Measurements from ENCODE around the gene AFAP1. TPM values are rescaled to one million over a fixed set of nuclear protein-coding genes. Genes with fewer than 3 reads are reported as not detected.

Gene AFAP1
- total and polyA plus RNA-seq, 2 donors (not counting 3 experiments of a cell fraction or from before 2014, with no cell fraction given) = 32.3 to 103 TPM

DNA sequence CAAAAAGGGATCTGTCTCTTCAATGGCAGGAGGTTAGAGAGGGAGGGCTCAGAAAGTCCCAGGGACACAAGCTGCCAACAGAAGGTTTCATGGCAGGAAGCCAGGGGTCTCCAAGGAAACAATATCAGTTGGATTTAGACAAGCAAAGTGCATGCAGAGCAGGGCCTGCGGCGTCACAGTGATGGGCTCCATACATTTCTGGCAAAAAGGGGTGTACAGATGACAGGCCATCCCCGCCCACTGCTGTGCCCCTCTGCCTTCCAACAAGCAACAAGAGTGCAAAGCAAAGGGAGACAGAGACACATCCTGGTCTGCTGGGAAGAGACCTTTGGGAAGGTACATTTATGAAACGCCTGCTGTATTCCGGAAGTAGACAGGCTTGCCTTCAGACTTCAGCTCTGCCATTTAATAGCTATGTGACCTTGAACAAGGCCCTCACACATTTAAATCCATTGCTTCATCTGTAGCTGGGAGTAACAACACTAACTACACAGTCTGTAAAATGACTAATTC, 121.2 kb downstream of the AFAP1 start:
- H3K4me3 ChIP-seq (replicated peaks in 1 of 3; ENCODE audit: insufficient read depth in 1 of 3, low read depth in 1 of 3, low read length in 3 of 3) = no peak overlapping the region
- peaks cover 17% of the 10 kb centered on the region for H3K4me1 ChIP-seq (ENCODE audit: control insufficient read depth, extremely low read depth, insufficient read depth, low read length)
- ChIA-PET CTCF (interaction anchor here (2.5 to 7.2 kb wide), 2 partner anchors 14 to 26 kb away, joined by 6 to 33 read pairs; no protein-coding TSS in a partner anchor), POLR2A (no interaction called here)
- no peak overlapping the region for H2AFZ ChIP-seq (ENCODE audit: low read depth, low read length)
- DNase-seq (ENCODE audit: low read depth, low spot score) (no peak), FAIRE-seq (no peak)
- no peaks in the 10 kb centered on the region for H3K9me3 ChIP-seq (replicated peaks; ENCODE audit: control insufficient read depth, insufficient read depth, low read length)
- no peak overlapping the region for H3K9ac ChIP-seq (replicated peaks; ENCODE audit: extremely low read depth, insufficient read depth, low read length)
- BruUV-seq (replicated peaks) = no TSS peak
- dilution Hi-C loops (cut with MboI; ENCODE audit: extremely low pct_ligation_motif_present, low sequenced_read_pairs) = no loop called here
- peaks cover 37% of the 10 kb centered on the region for H3K79me2 ChIP-seq (ENCODE audit: control insufficient read depth, insufficient read depth, low read length)
- no peak overlapping the region for H3K4me2 ChIP-seq (ENCODE audit: insufficient read depth, low read length)
- intact Hi-C loops (cut with micrococcal nuclease) = no loop called here
- no peak overlapping the region for H3K27ac ChIP-seq (ENCODE audit: insufficient read depth, low read depth, low read length)
- no peaks in the 10 kb centered on the region for H4K20me1 ChIP-seq (replicated peaks; ENCODE audit: control insufficient read depth, extremely low read depth, insufficient read depth, low read length)
- H3K36me3 ChIP-seq (ENCODE audit: control insufficient read depth in 2 of 2, extremely low read depth in 1 of 2, insufficient read depth in 2 of 2, low read length in 2 of 2) = peaks cover 32 to 37% of the 10 kb centered on the region in 2 experiments
- H3K9me1 ChIP-seq (replicated peaks; ENCODE audit: control insufficient read depth, extremely low read depth, insufficient read depth, low read length) = no peaks in the 10 kb centered on the region
- H3K27me3 ChIP-seq (ENCODE audit: control insufficient read depth in 2 of 2, insufficient read depth in 2 of 2, low read length in 2 of 2) = no peaks in the 10 kb centered on the region
- no peak for TF ChIP-seq POLR2AphosphoS5 (IDR thresholded peaks at IDR 0.05; ENCODE audit: insufficient read depth, low read depth, low read length)
- TF ChIP-seq EZH2 (IDR thresholded peaks at IDR 0.05; ENCODE audit: borderline replicate concordance, low read depth, low read length, severe bottlenecking) = no peak
- no peak for TF ChIP-seq CTCF (IDR thresholded peaks at IDR 0.05; ENCODE audit: extremely low read depth in 1 of 2, insufficient read depth in 1 of 2, low read depth in 1 of 2, low read length in 2 of 2)
- TF ChIP-seq JUN (IDR thresholded peaks at IDR 0.05; ENCODE audit: borderline replicate concordance, insufficient read depth, insufficient read length, low read depth) = no peak
- TF ChIP-seq GATA2 (IDR thresholded peaks at IDR 0.05; ENCODE audit: insufficient read depth, insufficient read length, low read depth, low read length) = no peak
- no peak for TF ChIP-seq MYC (IDR thresholded peaks at IDR 0.05; ENCODE audit: low read depth, low read length)
- no peak for TF ChIP-seq POLR2A (IDR thresholded peaks at IDR 0.05; ENCODE audit: low read depth, low read length)
- TF ChIP-seq, protein P1, sequence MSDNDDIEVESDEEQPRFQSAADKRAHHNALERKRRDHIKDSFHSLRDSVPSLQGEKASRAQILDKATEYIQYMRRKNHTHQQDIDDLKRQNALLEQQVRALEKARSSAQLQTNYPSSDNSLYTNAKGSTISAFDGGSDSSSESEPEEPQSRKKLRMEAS (IDR thresholded peaks at IDR 0.05; ENCODE audit: insufficient read depth, insufficient read length) = no peak
- no peak for TF ChIP-seq FOS (IDR thresholded peaks at IDR 0.05; ENCODE audit: borderline replicate concordance, insufficient read depth, low read length)
